WTC11 (cell line): ENCODE measurements around the gene ELP5.

Source experiments
- CREM ChIP-seq: sonication (generic); formaldehyde crosslinking; IDR thresholded peaks from 2 replicates; pipeline ENCODE4 v1.8.1; 2022; ENCODE audit warnings: mild to moderate bottlenecking, missing genetic modification reagents, moderate library complexity
- JUN ChIP-seq: sonication (generic); formaldehyde crosslinking; IDR thresholded peaks from 2 replicates; pipeline ENCODE4 v1.8.0; 2023; ENCODE audit warnings: mild to moderate bottlenecking, missing genetic modification reagents
- TEAD4 ChIP-seq: sonication (generic); formaldehyde crosslinking; IDR thresholded peaks from 2 replicates; pipeline ENCODE4 v1.8.0; 2022; ENCODE audit warnings: mild to moderate bottlenecking, missing genetic modification reagents

DNA sequence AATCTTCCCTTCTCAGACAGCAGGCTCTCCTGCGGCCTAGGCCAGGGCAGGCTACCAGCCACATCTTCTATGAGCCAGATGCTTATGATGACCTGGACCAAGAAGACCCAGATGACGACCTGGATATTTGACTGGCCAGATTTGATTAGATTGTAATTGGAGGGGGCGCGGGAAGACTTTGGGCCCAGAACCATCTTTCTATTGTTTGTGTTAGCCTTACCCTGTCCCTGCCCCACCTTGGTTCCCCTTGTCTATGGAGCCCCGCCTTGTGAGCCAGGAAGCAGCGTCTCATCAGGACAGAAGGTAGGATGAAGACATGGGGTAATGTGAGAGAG lies 7.5 kb downstream of the ELP5 start:
- TF ChIP-seq CREM = no peak
- TF ChIP-seq JUN (CRISPR knock-in tag) = no peak
- no peak for TF ChIP-seq TEAD4
